HS-27A (cell line): ENCODE results near the gene DPEP3.
"Not testable (repeated sequence)": the region's sequence is repeated elsewhere in the genome, so short reads cannot be mapped to it uniquely, and the experiment has no call there.

ENCODE experiments used
- DNase-seq: peaks from one replicate; pipeline ENCODE4 v3.0.0-alpha.2; 2012; ENCODE audit warnings: low read depth, missing footprints

Gene DPEP3

GRCh38 chr16:67979955-67980678 is at the start of gene DPEP3:
Gene DPEP3, minus strand, starts transcription at chr16:67980499. Its CDS starts 119 bp downstream, at chr16:67980380.
- DNase-seq = no peak

- no peak for DNase-seq
Observed at GRCh38 chr16:68028996-68029395, 48.7 kb upstream of the DPEP3 start.

- DNase-seq = peak; percentile 91
Observed at GRCh38 chr16:68022728-68023537, 42.6 kb upstream of the DPEP3 start, which contains the start of the genes DDX28 and DUS2. Gene DDX28, minus strand, starts transcription at chr16:68023232. Its CDS starts 30 bp downstream, at chr16:68023202. Gene DUS2, plus strand, starts transcription at chr16:68023284. Its CDS starts 14,740 bp downstream, at chr16:68038024.

- DNase-seq = no peak
Observed at GRCh38 chr16:68022278-68022727, 42.0 kb upstream of the DPEP3 start.

- no peak for DNase-seq
Observed at GRCh38 chr16:68021490-68021889, 41.2 kb upstream of the DPEP3 start.

- no peak for DNase-seq
Observed at GRCh38 chr16:68019167-68019680, 38.9 kb upstream of the DPEP3 start.

- no peak for DNase-seq
Observed at GRCh38 chr16:68015681-68016080, 35.4 kb upstream of the DPEP3 start, which contains the start of gene DPEP2NB. Gene DPEP2NB, minus strand, starts transcription at chr16:68015911. Its CDS starts 141 bp downstream, at chr16:68015770.

- DNase-seq = no peak
Observed at GRCh38 chr16:68013440-68013839, 33.1 kb upstream of the DPEP3 start.

- DNase-seq = not testable (repeated sequence)
Observed at GRCh38 chr16:68009872-68010271, 29.6 kb upstream of the DPEP3 start.

GRCh38 chr16:68009157-68009735 is 28.9 kb upstream of the DPEP3 start:
- DNase-seq = no peak

- DNase-seq = no peak
Observed at GRCh38 chr16:68005786-68006286, 25.5 kb upstream of the DPEP3 start.

GRCh38 chr16:68005211-68005610 is 24.9 kb upstream of the DPEP3 start:
- no peak for DNase-seq

GRCh38 chr16:68003031-68003430 is 22.7 kb upstream of the DPEP3 start:
- DNase-seq = no peak

- no peak for DNase-seq
Observed at GRCh38 chr16:68000450-68000849, 20.2 kb upstream of the DPEP3 start.

GRCh38 chr16:67999985-68000384 is 19.7 kb upstream of the DPEP3 start:
- DNase-seq = no peak

GRCh38 chr16:67998779-67999688 is 18.7 kb upstream of the DPEP3 start, which contains the start of gene DPEP2:
Gene DPEP2, minus strand, starts transcription at chr16:67999484. Its CDS starts 6,272 bp downstream, at chr16:67993212.
- DNase-seq = not testable (repeated sequence)

GRCh38 chr16:67998231-67998778 is 18.0 kb upstream of the DPEP3 start:
- not testable (repeated sequence) for DNase-seq

- no peak for DNase-seq
Observed at GRCh38 chr16:67996666-67997065, 16.4 kb upstream of the DPEP3 start.

- no peak for DNase-seq
Observed at GRCh38 chr16:67995423-67995822, 15.1 kb upstream of the DPEP3 start.

- DNase-seq = not testable (repeated sequence)
Observed at GRCh38 chr16:67994040-67994408, 13.7 kb upstream of the DPEP3 start.
